ENCODE results near the gene B4GALT2. TPM values are rescaled to one million over a fixed set of nuclear protein-coding genes. Genes with fewer than 3 reads are reported as not detected.

The B4GALT2 gene
- total RNA-seq, 1 experiment from 2014 or later = 70.9 TPM

DNA sequence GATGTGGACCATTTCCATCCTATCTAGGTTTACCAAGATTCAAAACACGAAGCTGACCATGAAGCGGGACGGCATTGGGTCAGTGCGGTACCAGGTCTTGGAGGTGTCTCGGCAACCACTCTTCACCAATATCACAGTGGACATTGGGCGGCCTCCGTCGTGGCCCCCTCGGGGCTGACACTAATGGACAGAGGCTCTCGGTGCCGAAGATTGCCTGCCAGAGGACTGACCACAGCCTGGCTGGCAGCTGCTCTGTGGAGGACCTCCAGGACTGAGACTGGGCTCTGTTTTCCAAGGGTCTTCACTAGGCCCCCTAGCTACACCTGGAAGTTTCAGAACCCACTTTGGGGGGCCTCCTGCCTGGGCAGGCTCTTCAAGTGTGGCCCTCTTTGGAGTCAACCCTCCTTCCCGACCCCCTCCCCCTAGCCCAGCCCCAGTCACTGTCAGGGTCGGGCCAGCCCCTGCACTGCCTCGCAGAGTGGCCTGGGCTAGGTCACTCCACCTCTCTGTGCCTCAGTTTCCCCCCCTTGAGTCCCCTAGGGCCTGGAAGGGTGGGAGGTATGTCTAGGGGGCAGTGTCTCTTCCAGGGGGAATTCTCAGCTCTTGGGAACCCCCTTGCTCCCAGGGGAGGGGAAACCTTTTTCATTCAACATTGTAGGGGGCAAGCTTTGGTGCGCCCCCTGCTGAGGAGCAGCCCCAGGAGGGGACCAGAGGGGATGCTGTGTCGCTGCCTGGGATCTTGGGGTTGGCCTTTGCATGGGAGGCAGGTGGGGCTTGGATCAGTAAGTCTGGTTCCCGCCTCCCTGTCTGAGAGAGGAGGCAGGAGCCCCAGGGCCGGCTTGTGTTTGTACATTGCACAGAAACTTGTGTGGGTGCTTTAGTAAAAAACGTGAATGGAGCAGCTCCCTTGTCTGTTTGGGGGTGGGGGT lies 11.5 kb downstream of the B4GALT2 start:
- Histone ChIP-seq H3K27ac (ENCODE audit: insufficient read length, low read depth, low read length) (no peak overlapping the region), H3K18ac (ENCODE audit: insufficient read length, low read depth, low read length) (no peak overlapping the region), H3K9ac (ENCODE audit: extremely low read depth, insufficient read length, low read length) (peak overlapping the region; percentile 34), H3K23me2 (ENCODE audit: insufficient read length, low read depth, low read length, poor library complexity, severe bottlenecking) (peaks cover 10% of the 10 kb centered on the region), H3T11ph (ENCODE audit: low read length) (no peak overlapping the region), H3K27me3 (ENCODE audit: insufficient read depth, low read length) (no peaks in the 10 kb centered on the region), H2BK20ac (ENCODE audit: low read depth, low read length, poor library complexity, severe bottlenecking) (no peak overlapping the region), H3K79me1 (ENCODE audit: insufficient read depth, low read depth, low read length, poor library complexity, severe bottlenecking) (no peaks in the 10 kb centered on the region), H2AFZ (ENCODE audit: low read length) (no peak overlapping the region), H3K14ac (ENCODE audit: insufficient read depth, low read length) (0 out of 2 replicates have a peak overlapping the region, but pooled peaks have one; percentile 18), H3K9me3 (ENCODE audit: control insufficient read depth, low read depth, low read length) (no peaks in the 10 kb centered on the region), H3K23ac (ENCODE audit: insufficient read length, low read depth, low read length) (no peak overlapping the region), H2BK12ac (ENCODE audit: insufficient read length, low read depth, low read length) (no peak overlapping the region), H3K56ac (ENCODE audit: insufficient read length, low read depth, low read length) (no peak overlapping the region), H4K8ac (replicated peaks; ENCODE audit: insufficient read length, low read depth, low read length) (no peak overlapping the region), H4K5ac (ENCODE audit: insufficient read length, low read depth, low read length) (no peak overlapping the region), H2AK5ac (ENCODE audit: insufficient read length, low read length) (no peak overlapping the region), H4K20me1 (ENCODE audit: control insufficient read depth, insufficient read depth, insufficient read length) (no peaks in the 10 kb centered on the region), H3K4ac (ENCODE audit: low read depth, low read length) (no peak overlapping the region), H3K4me2 (ENCODE audit: insufficient read depth, insufficient read length, low read length) (peak overlapping the region; percentile 80), H2BK5ac (ENCODE audit: insufficient read length, low read length) (no peak overlapping the region), H3K4me1 (ENCODE audit: insufficient read depth, low read length) (no peaks in the 10 kb centered on the region), H4K91ac (ENCODE audit: insufficient read length, low read depth, low read length) (no peak overlapping the region), H2BK15ac (ENCODE audit: low read depth, low read length) (no peak overlapping the region), H3K79me2 (ENCODE audit: insufficient read depth, low read length) (no peaks in the 10 kb centered on the region), H2BK120ac (ENCODE audit: low read depth, low read length, poor library complexity, severe bottlenecking) (no peak overlapping the region)
- DNase-seq = no peak
- no CpG with 5 or more reads among the region's 19 CpGs for WGBS (ENCODE audit: extremely low coverage, insufficient read length, low lambda C conversion rate)
- peaks cover 6% of the 10 kb centered on the region for H3K27me3 Mint-ChIP-seq (ENCODE audit: low read depth)
- no peaks in the 10 kb centered on the region for H3K9me3 Mint-ChIP-seq
- H3K4me3 Mint-ChIP-seq = peak overlapping the region; percentile 81 to 93
- H3K4me1 Mint-ChIP-seq = peaks cover 16 to 23% of the 10 kb centered on the region in 2 experiments
- TF ChIP-seq, protein P1, sequence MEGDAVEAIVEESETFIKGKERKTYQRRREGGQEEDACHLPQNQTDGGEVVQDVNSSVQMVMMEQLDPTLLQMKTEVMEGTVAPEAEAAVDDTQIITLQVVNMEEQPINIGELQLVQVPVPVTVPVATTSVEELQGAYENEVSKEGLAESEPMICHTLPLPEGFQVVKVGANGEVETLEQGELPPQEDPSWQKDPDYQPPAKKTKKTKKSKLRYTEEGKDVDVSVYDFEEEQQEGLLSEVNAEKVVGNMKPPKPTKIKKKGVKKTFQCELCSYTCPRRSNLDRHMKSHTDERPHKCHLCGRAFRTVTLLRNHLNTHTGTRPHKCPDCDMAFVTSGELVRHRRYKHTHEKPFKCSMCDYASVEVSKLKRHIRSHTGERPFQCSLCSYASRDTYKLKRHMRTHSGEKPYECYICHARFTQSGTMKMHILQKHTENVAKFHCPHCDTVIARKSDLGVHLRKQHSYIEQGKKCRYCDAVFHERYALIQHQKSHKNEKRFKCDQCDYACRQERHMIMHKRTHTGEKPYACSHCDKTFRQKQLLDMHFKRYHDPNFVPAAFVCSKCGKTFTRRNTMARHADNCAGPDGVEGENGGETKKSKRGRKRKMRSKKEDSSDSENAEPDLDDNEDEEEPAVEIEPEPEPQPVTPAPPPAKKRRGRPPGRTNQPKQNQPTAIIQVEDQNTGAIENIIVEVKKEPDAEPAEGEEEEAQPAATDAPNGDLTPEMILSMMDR (conservative IDR thresholded peaks at IDR 0.05) = no peak
- H3K36me3 Mint-ChIP-seq (ENCODE audit: insufficient read depth in 1 of 3, low read depth in 3 of 3) = peaks cover 4 to 17% (median 16%) of the 10 kb centered on the region in 3 experiments; a peak in 6 of 7 replicates
- H3K27ac Mint-ChIP-seq = peak overlapping the region in 1 of 3 experiments; percentile 61; a peak in 1 of 7 replicates
